GM12878 (cell line): Measurements from ENCODE around the gene MCMBP.

ENCODE experiments used
- ATF7 ChIP-seq: fragments of 450-650 bp; IDR thresholded peaks from 2 replicates; pipeline ENCODE4 v1.6.1; 2016; ENCODE audit warnings: low read depth, mild to moderate bottlenecking
- CHD4 ChIP-seq: fragments of 200-600 bp; sonication (generic); IDR thresholded peaks from 2 replicates; pipeline ENCODE4 v1.6.1; 2016; ENCODE audit warnings: mild to moderate bottlenecking
- EZH2 ChIP-seq: IDR thresholded peaks from 2 replicates; pipeline ENCODE4 v1.6.1; 2012; ENCODE audit warnings: low read depth, mild to moderate bottlenecking, control low read depth, inconsistent platforms, low read length, borderline replicate concordance; ENCODE audit not compliant: control insufficient read depth
- HDAC2 ChIP-seq: fragments of 200-600 bp; sonication (generic); IDR thresholded peaks from 2 replicates; pipeline ENCODE4 v1.6.1; 2017
- JUNB ChIP-seq: IDR thresholded peaks from 2 replicates; pipeline ENCODE4 v1.6.1; 2016; ENCODE audit warnings: antibody characterized with exemption, mild to moderate bottlenecking
- POLR2A ChIP-seq: IDR thresholded peaks from 2 replicates; pipeline ENCODE4 v1.6.1; 2011; ENCODE audit warnings: low read depth, mild to moderate bottlenecking, low read length
- POLR2AphosphoS5 ChIP-seq: IDR thresholded peaks from 2 replicates; pipeline ENCODE4 v1.6.1; 2011; ENCODE audit warnings: mild to moderate bottlenecking, low read length, inconsistent platforms
- TCF7 ChIP-seq: IDR thresholded peaks from 2 replicates; pipeline ENCODE4 v1.6.1; 2014; ENCODE audit warnings: antibody characterized with exemption, borderline replicate concordance
- ZNF217 ChIP-seq: fragments of 450-650 bp; IDR thresholded peaks from 2 replicates; pipeline ENCODE4 v1.6.1; 2017; ENCODE audit warnings: antibody characterized with exemption, mild to moderate bottlenecking
- TF ChIP-seq, protein P1 (sequence below), 3 experiments: IDR thresholded peaks in 2 of 3; conservative IDR thresholded peaks in 1 of 3; 2 replicates each; pipeline ENCODE4 v1.5.1; 2011; ENCODE audit warnings: low read depth in 3 of 3, low read length in 3 of 3, mild to moderate bottlenecking in 3 of 3, control low read depth in 2 of 3, moderate library complexity in 2 of 3, inconsistent platforms in 1 of 3, mixed read lengths in 1 of 3; ENCODE audit not compliant: control insufficient read depth in 2 of 3, insufficient read depth in 1 of 3; ENCODE audit errors: extremely low read depth in 1 of 3
- TF ChIP-seq, protein P2 (sequence below): IDR thresholded peaks from 2 replicates; pipeline ENCODE4 v1.6.1; 2011; ENCODE audit warnings: mild to moderate bottlenecking, low read depth, low read length, moderate library complexity; ENCODE audit not compliant: insufficient replicate concordance
- TF ChIP-seq, protein P3 (sequence below): fragments of 150-350 bp; IDR thresholded peaks from 2 replicates; pipeline ENCODE4 v1.6.1; 2014; ENCODE audit warnings: mild to moderate bottlenecking, low read depth, low read length

DNA sequence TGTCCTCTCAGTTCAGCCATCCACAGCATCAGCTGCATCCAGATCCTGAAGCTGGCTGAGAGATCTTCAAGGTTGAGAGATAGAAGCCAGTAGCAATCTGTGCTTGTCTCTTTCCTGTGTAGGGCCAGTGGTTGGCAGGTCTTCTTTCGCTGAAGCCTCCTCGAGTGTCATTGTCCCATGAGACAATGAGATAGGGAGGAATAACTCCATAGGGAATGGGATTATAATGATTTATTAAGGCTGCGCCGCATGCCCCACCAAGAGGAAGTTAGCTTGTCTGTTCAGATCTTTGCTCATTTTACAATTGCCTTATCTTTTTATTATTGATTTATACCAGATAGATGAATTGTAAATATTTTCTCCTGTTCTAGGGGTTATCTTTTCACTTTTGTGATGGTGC is 61.5 kb downstream of the MCMBP start:
- TF ChIP-seq CHD4 (no peak), POLR2AphosphoS5 (no peak), JUNB (no peak), ATF7 (no peak), TCF7 (no peak), POLR2A (no peak), ZNF217 (no peak), EZH2 (no peak), HDAC2 (no peak)
- TF ChIP-seq, protein P1, sequence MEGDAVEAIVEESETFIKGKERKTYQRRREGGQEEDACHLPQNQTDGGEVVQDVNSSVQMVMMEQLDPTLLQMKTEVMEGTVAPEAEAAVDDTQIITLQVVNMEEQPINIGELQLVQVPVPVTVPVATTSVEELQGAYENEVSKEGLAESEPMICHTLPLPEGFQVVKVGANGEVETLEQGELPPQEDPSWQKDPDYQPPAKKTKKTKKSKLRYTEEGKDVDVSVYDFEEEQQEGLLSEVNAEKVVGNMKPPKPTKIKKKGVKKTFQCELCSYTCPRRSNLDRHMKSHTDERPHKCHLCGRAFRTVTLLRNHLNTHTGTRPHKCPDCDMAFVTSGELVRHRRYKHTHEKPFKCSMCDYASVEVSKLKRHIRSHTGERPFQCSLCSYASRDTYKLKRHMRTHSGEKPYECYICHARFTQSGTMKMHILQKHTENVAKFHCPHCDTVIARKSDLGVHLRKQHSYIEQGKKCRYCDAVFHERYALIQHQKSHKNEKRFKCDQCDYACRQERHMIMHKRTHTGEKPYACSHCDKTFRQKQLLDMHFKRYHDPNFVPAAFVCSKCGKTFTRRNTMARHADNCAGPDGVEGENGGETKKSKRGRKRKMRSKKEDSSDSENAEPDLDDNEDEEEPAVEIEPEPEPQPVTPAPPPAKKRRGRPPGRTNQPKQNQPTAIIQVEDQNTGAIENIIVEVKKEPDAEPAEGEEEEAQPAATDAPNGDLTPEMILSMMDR (IDR thresholded peaks at IDR 0.05 in 2 of 3, conservative IDR thresholded peaks at IDR 0.05 in 1 of 3; ENCODE audit: control insufficient read depth in 2 of 3, extremely low read depth in 1 of 3, insufficient read depth in 1 of 3, low read depth in 3 of 3, low read length in 3 of 3), result no peak
- TF ChIP-seq, protein P2, sequence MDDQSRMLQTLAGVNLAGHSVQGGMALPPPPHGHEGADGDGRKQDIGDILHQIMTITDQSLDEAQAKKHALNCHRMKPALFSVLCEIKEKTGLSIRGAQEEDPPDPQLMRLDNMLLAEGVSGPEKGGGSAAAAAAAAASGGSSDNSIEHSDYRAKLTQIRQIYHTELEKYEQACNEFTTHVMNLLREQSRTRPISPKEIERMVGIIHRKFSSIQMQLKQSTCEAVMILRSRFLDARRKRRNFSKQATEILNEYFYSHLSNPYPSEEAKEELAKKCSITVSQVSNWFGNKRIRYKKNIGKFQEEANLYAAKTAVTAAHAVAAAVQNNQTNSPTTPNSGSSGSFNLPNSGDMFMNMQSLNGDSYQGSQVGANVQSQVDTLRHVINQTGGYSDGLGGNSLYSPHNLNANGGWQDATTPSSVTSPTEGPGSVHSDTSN, result no peak
- TF ChIP-seq, protein P3, sequence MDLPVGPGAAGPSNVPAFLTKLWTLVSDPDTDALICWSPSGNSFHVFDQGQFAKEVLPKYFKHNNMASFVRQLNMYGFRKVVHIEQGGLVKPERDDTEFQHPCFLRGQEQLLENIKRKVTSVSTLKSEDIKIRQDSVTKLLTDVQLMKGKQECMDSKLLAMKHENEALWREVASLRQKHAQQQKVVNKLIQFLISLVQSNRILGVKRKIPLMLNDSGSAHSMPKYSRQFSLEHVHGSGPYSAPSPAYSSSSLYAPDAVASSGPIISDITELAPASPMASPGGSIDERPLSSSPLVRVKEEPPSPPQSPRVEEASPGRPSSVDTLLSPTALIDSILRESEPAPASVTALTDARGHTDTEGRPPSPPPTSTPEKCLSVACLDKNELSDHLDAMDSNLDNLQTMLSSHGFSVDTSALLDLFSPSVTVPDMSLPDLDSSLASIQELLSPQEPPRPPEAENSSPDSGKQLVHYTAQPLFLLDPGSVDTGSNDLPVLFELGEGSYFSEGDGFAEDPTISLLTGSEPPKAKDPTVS, result no peak
